ENCODE results near the gene MRPL19. TPM values are rescaled to one million over a fixed set of nuclear protein-coding genes. Genes with fewer than 3 reads are reported as not detected.

MRPL19 gene
- total and polyA plus RNA-seq, 2 of the 13 experiments (the other 11 are each of a cell fraction or from before 2014, with no cell fraction given): 43.2 to 163 TPM

DNA sequence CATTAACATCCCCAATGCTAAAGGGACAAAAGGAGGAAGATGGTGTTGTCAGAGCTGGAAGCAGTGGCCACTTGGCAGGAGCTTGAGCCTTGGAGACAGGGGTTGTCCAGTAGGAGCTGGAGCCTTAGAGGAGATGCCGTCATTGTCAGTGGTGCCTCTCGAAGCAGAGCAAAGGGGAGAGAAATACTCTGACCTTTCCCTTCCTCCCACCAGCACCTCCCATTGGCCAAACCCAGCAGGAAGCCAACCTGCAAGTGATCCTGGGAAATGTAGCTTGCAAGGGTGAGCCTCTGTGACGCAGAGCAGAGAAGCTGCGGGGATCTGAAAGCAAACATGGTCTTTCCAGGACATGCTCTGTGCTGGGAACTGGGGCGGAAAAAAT, 33.7 kb upstream of the MRPL19 start:
- no peaks in the 10 kb centered on the region for H3K36me3 ChIP-seq (replicated peaks in 1 of 2; ENCODE audit: control insufficient read depth in 1 of 2, insufficient read depth in 2 of 2, low read length in 2 of 2)
- FAIRE-seq: no peak
- ATAC-seq: no peak
- no TSS peak for BruUV-seq (replicated peaks)
- 77% methylated on average over 5 of the region's 5 CpGs for WGBS (ENCODE audit: low lambda C conversion rate)
- H3K27ac ChIP-seq (ENCODE audit: extremely low read length, insufficient read depth, low read length): no peak overlapping the region
- intact Hi-C loops (cut with micrococcal nuclease; ENCODE audit: unreplicated experiment): no loop called here
- no peak for DNase-seq (ENCODE audit: low spot score)
- no peaks in the 10 kb centered on the region for H3K9me3 ChIP-seq (ENCODE audit: low read length)
- H3K9ac ChIP-seq (ENCODE audit: insufficient read depth, low read depth, low read length): no peak overlapping the region
- CTCF ChIA-PET (ENCODE audit: low intra/inter-chr PET ratio, low total read pairs): no interaction called here
- H3K4me3 ChIP-seq (replicated peaks in 1 of 3; ENCODE audit: insufficient read depth in 1 of 3, low read depth in 2 of 3, low read length in 3 of 3): no peak overlapping the region
- no peak overlapping the region for H3K4me2 ChIP-seq (ENCODE audit: low read depth, low read length)
- in situ Hi-C loops (cut with HindIII; ENCODE audit: extremely low pct_ligation_motif_present, low pct_unique_long_range_greater_than_20kb): loop anchor here (25.0 kb wide), 1 partner anchor 551 kb away; no protein-coding TSS in a partner anchor
- no peaks in the 10 kb centered on the region for H3K79me2 ChIP-seq (ENCODE audit: insufficient read depth, low read length)
- H3K27me3 ChIP-seq (ENCODE audit: control insufficient read depth in 1 of 2, insufficient read depth in 2 of 2, low read length in 2 of 2): no peaks in the 10 kb centered on the region; a peak in 1 of 5 replicates
- POLR2A ChIA-PET: no interaction called here
- no peaks in the 10 kb centered on the region for H4K20me1 ChIP-seq (ENCODE audit: insufficient read depth, low read length)
- no peak overlapping the region for H2AFZ ChIP-seq (ENCODE audit: low read length)
- H3K4me1 ChIP-seq (ENCODE audit: insufficient read depth, low read length): peaks cover 51% of the 10 kb centered on the region
- TF ChIP-seq DPF2 (CRISPR knock-in tag; IDR thresholded peaks at IDR 0.05; ENCODE audit: borderline replicate concordance, low read depth): no peak
- TF ChIP-seq ZNF350 (CRISPR knock-in tag; IDR thresholded peaks at IDR 0.05; ENCODE audit: borderline replicate concordance, low read depth): no peak
- no peak for TF ChIP-seq KMT2B (CRISPR knock-in tag; IDR thresholded peaks at IDR 0.05)
- peak; percentile 44 for TF ChIP-seq ZNF143 (CRISPR knock-in tag; IDR thresholded peaks at IDR 0.05)
- no peak for TF ChIP-seq GABPA (IDR thresholded peaks at IDR 0.05; ENCODE audit: low read depth, low read length)
- TF ChIP-seq GABPA (CRISPR knock-in tag; IDR thresholded peaks at IDR 0.05; ENCODE audit: low read depth): peak; percentile 31; the same call in 1 of the 2 replicates

DNA sequence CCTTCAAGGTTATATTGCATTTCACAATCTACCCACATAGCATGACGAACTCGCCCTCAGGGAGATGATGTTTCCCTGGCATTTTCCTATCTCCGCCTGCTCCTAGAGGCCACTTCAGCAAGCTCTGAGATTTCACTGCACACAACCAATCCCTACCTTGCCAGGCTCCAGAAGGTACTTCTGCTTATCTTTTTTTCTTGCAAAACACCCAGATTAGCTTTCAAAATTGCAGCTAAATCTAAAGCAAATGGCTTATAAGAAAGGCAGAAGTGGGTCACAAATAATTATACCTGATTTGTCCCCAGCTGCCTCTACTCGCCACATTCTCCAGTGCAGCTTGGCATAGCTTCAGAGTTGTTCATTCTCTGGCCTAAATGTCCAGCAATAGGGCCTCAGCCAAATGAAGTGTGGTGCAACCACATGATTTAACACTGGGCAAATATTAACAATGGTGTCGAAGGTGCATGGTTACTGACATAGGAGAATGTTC, 32.4 kb upstream of the MRPL19 start:
- Histone ChIP-seq H2AFZ (ENCODE audit: low read length) (no peak overlapping the region), H3K9me3 (ENCODE audit: low read length) (no peaks in the 10 kb centered on the region), H3K4me2 (ENCODE audit: low read depth, low read length) (no peak overlapping the region), H3K27me3 (ENCODE audit: control insufficient read depth in 1 of 2, insufficient read depth in 2 of 2, low read length in 2 of 2) (no peaks in the 10 kb centered on the region; a peak in 1 of 5 replicates), H3K9ac (ENCODE audit: insufficient read depth, low read depth, low read length) (no peak overlapping the region), H3K79me2 (ENCODE audit: insufficient read depth, low read length) (no peaks in the 10 kb centered on the region), H3K36me3 (replicated peaks in 1 of 2; ENCODE audit: control insufficient read depth in 1 of 2, insufficient read depth in 2 of 2, low read length in 2 of 2) (no peaks in the 10 kb centered on the region), H3K27ac (ENCODE audit: extremely low read length, insufficient read depth, low read length) (no peak overlapping the region), H4K20me1 (ENCODE audit: insufficient read depth, low read length) (no peaks in the 10 kb centered on the region), H3K4me3 (replicated peaks in 1 of 3; ENCODE audit: insufficient read depth in 1 of 3, low read depth in 2 of 3, low read length in 3 of 3) (no peak overlapping the region), H3K4me1 (ENCODE audit: insufficient read depth, low read length) (peaks cover 37% of the 10 kb centered on the region)
- intact Hi-C loops (cut with micrococcal nuclease; ENCODE audit: unreplicated experiment) (no loop called here), in situ Hi-C loops (cut with HindIII; ENCODE audit: extremely low pct_ligation_motif_present, low pct_unique_long_range_greater_than_20kb) (loop anchor here (25.0 kb wide), 1 partner anchor 552 kb away; no protein-coding TSS in a partner anchor)
- ATAC-seq: no peak; the same call in 2 of the 3 replicates
- 83% methylated on average over 5 of the region's 5 CpGs for WGBS (ENCODE audit: low lambda C conversion rate)
- no peak for FAIRE-seq
- ChIA-PET POLR2A (no interaction called here), CTCF (ENCODE audit: low intra/inter-chr PET ratio, low total read pairs) (no interaction called here)
- TF ChIP-seq, protein P1, sequence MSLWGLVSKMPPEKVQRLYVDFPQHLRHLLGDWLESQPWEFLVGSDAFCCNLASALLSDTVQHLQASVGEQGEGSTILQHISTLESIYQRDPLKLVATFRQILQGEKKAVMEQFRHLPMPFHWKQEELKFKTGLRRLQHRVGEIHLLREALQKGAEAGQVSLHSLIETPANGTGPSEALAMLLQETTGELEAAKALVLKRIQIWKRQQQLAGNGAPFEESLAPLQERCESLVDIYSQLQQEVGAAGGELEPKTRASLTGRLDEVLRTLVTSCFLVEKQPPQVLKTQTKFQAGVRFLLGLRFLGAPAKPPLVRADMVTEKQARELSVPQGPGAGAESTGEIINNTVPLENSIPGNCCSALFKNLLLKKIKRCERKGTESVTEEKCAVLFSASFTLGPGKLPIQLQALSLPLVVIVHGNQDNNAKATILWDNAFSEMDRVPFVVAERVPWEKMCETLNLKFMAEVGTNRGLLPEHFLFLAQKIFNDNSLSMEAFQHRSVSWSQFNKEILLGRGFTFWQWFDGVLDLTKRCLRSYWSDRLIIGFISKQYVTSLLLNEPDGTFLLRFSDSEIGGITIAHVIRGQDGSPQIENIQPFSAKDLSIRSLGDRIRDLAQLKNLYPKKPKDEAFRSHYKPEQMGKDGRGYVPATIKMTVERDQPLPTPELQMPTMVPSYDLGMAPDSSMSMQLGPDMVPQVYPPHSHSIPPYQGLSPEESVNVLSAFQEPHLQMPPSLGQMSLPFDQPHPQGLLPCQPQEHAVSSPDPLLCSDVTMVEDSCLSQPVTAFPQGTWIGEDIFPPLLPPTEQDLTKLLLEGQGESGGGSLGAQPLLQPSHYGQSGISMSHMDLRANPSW (CRISPR knock-in tag; IDR thresholded peaks at IDR 0.05; ENCODE audit: borderline replicate concordance): no peak
- 0 out of 2 replicates have a peak, but pooled peaks have one; percentile 10 for TF ChIP-seq CEBPB (IDR thresholded peaks at IDR 0.05; ENCODE audit: borderline replicate concordance, low read depth, low read length)
- DNase-seq (ENCODE audit: low spot score): no peak
- no TSS peak for BruUV-seq (replicated peaks)

All from HepG2 (cell line).